SIG-M5 treated with dmso at 0.1 percent for 504 hours (cell line): ENCODE data around the gene ATF7.
"Not testable (repeated sequence)": the region's sequence is repeated elsewhere in the genome, so short reads cannot be mapped to it uniquely, and the experiment has no call there.

ENCODE experiments used
- DNase-seq: peaks from one replicate; lab custom pipeline; 2025; ENCODE audit not compliant: unreplicated experiment; lab: John Stamatoyannopoulos, UW

The ATF7 gene

DNA sequence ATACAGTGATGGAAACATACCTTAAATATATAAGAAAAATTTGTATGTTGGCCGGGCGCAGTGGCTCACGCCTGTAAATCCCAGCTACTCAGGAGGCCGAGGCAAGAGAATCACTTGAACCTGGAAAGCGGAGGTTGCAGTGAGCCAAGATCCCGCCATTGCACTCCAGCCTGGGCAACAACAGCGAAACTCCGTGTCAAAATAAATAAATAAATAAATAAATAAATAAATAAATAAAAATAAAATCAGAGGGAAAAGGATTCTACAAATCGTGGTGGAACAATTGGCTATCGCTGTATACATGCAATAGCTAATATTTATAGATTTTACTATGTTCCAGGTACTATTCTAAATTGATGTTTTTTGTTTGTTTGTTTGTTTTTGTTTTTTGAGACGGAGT, 1.7 kb upstream of the ATF7 start:
- no peak for DNase-seq

DNA sequence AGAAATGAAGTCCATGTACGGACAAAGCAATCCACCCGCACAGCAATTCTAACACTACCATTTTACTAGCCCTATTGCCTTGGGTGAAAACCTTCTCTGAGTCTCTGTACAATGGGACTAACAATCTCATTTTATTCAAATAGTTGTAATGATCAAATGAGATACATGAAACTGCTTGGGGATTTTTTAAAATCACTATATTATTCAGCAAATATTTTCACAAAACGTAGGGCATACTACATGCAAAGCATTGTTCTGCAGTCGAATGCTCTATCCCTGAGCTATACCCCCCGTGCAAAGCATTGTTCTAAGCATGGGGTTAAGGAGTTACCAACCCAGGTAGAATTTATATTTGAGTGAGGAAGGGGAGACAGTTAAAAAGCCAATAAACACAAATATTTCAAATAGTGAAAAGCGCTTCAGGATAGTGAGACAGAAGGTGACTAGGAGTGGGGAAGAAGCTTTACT, 554 bp upstream of the ATF7 start:
- DNase-seq, result no peak

DNA sequence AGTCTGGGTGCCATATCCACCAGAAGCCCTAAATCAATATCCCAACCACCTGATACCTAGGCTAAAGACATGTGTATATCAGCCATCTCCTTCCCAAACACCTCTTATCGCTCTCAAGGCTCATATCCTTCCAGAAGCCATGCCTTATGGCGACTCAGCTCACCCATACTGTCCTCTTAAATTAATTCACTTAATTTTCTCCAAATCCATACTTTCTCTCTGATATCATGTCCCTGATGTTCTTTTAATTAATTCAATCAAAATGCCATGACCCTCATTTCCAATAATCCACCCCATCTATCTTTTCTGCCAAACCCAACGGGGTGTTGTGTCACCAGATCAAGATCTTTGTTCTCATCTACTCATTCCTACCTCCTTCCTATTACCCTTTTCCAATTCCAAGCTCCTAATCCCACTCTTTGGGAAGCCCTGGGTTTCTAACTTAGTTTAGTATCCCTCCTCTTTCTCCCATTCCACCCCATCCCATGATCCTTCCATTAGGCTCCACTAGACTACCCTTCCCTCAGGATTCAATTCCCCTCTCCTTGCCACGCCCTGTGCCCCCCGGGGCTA, 723 bp downstream of the ATF7 start:
- DNase-seq, result no peak

DNA sequence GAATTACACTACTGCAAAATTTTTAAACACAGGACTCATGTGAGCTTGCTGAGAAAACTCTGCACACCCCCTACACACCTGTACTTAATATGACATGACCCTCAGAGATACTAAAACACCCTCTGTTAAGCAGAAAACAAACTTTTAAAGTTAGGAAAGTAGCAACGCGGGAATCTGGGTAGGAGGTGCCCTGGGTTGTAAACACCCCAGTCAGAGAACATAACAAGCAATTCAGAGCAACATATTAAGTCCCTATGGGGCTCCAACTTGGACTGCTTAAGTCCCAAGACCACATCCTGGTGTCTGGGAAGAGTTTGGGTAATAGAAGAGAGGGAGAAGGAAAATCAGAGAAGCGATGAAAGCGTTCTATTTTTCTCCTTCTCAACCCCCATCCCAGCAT, 1.2 kb downstream of the ATF7 start:
- no peak for DNase-seq

DNA sequence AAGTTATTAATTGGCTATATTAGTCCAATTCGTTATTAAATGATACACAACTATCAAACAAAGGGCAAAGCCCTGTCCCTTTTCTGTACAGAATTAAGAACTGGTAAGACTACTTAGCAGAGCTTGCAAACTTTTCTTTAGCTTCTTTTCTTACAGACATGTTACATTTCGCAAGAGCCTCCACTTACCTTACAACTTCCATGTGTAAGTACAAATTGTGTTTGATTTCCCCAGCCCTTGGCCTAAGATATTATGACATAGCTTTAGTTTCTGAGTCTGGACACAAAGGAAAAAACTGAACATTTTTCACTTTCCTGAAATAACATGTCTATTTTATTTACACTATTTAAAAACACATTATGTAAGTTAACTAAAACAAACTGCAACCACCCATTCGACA, 1.7 kb downstream of the ATF7 start:
- DNase-seq, result peak; percentile 51

DNA sequence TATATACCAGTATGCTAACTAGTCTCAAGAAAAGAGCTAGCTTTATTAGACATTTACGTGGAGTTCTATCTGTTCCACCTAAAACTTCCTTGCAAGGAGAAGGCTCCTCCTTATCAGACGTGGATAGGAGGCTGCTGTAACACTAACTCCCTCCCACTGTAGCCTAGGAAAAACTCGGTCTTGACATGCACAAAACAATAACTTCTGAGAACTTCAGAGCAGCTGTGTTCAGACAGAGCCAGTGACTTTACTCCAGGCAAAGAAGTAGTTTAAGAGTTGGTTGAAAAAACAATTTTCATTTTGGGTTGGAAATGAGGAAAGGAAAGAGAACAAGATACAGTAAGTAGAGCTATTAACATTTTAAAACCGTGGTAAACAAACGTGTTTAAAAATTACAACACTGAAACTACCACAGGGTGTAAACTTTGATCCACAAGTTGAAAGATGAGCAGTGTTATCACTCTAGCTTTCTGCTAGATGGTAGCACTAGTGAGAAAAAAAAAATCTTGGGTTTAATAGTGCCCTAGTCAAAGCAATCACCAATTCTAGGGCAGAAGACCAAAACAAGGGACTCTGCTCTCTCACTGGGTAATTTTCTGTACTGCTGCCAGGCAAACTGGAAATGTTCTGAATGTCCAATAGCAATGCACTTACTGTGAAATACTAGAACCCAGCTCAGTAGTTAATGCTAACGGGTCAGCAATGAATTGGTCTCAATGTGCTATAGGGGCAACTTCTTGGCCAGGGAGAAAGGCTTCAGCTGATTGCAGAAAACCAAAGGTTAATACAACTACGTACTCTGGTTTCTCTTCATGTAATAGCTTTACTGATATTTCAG, 2.4 kb downstream of the ATF7 start:
- DNase-seq, result no peak

DNA sequence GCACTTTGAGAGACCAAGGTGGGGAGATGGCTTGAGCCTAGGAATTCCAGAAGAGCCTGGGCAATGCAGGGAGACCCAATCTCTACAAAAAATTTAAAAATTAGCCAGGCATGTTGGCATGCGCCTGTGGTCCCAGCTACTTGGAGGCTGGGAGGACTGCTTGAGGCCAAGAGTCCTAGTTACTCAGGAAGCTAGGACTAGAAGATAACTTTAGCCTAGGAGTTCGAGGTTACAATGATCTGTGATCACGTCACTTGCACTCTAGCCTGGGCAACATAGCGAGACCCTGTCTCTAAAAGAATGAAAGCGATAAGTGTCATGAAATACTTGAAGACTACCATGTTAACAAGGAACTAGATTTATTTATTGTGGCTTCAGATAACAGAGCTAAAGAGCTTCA, 3.5 kb downstream of the ATF7 start:
- DNase-seq, result no peak

DNA sequence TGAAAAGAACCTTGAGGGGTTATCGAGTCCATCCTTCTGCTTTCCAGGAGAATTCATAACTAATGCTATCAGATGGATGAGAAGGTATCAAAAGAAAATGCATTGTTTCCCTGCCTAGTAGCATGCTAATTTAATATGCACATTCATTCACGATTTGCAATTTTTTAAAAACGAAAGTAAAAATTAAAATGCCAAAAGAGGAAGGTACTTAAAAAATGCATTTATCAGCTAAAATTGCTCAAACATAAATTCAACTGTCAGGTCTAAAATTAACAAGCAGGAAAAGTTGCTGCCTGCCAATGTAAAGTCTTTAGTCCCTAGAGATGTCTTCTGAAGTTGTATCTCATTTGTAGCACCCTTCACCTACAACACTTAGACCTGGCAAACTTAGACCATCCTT, 7.9 kb downstream of the ATF7 start:
- DNase-seq, result peak; percentile 78

DNA sequence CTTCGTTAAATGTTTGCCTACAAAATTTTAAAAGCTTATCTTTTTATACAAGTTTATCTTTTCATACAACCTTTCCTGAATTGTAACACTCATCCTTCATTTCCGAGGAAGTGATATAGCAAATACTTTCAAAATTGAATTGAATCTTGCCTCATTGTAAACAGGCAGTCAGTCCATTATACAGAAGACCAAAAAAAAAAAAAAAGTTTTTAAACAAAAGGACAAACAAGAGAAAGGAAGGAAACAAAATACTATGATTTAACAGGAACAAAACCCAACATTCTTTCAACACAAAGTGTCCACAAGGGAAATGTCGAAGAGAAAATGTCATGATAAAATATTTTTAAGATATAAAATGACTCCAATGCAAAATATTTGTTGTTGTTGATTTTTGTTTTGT, 8.5 kb downstream of the ATF7 start:
- DNase-seq, result no peak

DNA sequence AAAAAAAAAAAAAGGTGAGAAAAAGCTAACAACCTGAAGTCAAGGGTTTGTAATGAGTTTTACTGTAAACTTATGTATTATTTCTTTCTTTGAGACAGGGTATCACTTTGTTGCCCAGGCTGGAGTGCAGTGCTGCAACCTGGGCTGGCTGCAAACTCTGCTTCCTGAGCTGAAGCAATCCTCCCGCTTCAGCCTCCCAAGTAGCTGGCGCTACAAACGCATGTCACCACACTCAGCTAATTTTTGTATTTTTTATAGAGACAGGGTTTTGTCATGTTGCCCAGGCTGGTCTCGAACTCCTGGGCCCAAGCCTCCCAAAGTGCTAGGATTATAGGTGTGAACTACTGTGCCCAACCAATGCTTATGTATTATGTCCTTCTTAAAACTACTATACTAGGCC, 9.2 kb downstream of the ATF7 start:
- DNase-seq, result no peak

DNA sequence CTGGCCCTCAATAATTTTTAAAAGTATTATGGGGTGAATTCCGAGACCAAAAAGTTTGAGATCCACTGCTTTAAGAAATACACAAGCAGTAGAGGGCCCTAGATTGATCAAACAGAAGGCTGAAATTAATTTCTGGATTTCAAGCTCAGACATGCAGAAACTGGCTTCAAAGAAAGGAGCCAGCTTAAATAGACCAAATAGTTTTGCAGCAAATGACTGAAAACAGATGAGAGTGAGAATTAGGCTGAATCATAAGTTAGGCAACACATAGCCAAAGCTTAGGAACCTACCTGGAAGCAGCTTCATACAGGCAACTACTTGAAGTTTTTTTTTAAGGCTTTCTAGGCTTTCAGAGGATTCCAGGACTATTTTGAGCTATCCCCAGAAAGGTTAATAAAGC, 12.4 kb downstream of the ATF7 start:
- no peak for DNase-seq

DNA sequence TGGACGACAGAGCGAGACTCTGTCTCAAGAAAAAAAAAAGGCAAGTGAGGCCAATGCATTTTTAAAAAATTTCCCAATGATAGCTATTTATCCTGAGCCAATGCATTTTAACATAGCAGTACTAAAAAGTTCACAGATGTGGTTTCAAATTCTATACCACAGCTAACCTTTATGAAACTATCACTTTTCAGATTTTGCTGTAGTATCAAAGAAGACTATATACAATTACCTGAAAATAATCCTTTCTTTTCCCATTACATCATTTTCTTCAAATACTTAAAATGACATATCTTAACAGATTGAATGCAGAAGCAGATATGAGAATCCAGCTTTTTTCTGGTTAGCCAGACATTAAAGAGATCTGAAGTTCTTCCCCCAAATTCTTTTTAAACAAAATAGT, 13.2 kb downstream of the ATF7 start:
- no peak for DNase-seq

DNA sequence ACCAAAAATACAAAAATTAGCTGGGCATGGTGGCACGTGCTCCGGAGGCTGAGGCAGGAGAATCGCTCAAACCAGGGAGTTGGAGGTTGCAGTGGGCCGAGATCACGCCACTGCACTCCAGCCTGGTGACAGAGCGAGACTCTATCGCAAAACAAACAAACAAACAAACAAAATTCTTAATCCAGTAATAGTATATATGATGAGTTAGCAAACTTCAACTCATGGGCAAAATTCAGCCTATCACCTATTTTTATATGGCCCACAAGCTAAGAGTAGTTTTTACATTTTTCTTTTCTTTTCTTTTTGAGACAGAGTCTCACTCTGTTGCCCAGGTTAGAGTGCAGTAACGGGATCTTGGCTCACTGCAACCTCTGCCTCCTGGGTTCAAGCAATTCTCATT, 14.9 kb downstream of the ATF7 start:
- DNase-seq, result no peak

DNA sequence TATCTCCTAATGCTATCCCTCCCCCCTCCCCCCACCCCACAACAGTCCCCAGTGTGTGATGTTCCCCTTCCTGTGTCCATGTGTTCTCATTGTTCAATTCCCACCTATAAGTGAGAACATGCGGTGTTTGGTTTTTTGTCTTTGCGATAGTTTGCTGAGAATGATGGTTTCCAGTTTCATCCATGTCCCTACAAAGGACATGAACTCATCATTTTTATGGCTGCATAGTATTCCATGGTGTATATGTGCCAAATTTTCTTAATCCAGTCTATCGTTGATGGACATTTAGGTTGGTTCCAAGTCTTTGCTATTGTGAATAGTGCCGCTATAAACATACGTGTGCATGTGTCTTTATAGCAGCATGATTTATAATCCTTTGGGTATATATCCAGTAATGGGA, 19.5 kb downstream of the ATF7 start:
- DNase-seq, result not testable (repeated sequence)

DNA sequence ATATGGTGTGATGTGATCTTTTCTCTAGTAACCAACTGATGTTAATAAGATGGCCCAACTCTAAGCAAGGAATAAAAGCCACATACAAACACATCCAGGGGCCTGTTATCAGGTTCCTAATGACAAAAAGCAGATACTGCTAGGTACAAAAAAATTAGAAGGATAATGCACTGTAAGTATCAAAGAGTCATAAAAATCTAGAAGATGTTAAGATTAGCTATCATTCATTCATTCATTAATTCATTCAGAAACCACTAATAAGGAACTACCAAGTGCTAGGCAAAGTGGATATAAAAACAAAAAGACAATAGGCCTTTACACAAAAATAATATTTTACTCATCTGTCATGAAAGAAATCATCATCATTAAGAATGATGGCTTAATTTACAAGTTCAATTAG, 21.6 kb downstream of the ATF7 start:
- DNase-seq, result no peak

DNA sequence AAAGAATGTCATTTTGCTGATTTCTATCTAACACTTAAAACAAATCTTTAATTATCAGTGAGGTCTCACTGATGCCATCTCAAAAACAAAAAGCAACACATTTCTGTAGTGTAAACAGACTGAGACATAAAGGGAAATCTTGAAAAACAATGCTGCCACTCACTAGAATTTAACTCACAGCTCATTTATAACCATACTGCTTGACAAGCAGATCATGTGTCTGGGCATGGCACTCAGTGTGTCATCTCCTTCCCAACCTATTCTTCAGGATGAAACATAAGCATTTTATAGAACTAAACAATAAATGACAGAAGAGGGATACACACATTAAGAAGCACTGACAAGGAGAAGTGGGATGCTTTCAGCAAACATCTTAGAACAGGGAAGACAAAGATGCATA, 22.4 kb downstream of the ATF7 start:
- DNase-seq, result no peak

DNA sequence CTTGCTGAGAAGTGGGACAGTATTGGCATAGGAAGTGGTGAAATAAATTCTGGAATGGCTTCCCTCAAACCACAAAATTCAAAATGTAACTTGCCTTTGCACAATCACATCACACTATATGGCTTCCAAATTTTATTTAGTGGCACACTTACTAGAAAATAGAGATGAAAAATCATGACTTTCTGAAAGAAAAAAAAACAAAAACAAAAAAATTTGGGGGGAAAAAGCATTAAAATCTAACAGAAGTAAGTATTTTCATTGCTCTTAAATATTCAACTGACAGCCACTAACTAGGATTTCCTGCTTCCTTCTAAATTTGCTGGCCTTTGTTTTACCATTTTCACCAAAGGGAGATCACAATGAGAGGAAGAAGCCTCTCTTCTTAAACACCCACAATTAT, 23.0 kb downstream of the ATF7 start:
- no peak for DNase-seq

DNA sequence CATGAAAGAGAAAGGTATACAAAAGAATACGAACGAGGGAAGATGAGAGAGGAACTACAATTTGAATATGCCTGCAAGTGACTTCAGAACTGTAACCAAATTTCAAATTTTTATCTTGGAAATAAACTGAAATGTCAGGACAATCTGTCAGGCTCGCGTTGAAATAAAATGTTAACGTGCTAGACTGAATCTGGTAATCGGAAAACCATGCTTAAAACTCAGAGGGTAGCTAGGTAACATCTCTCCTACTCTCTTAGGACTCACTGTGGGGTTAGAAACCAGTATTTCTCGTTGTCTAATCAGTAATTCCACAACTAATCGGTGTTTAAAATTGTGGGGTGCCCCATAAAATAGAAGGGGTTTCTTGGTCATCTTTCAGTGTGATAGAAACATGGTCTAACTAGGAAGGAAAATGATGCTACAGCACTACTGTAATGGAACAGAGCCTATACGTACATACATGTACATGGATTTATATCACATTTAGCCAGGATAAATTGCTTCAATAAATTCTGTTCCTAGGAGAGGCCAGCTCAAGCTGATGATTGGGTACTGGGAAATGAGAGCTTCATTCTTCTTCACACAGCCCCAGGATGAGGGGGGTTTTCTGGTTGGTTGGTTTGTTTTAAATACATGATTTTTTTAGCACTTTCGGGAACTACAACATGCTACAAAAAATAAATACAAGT, 23.9 kb downstream of the ATF7 start:
- DNase-seq, result no peak

DNA sequence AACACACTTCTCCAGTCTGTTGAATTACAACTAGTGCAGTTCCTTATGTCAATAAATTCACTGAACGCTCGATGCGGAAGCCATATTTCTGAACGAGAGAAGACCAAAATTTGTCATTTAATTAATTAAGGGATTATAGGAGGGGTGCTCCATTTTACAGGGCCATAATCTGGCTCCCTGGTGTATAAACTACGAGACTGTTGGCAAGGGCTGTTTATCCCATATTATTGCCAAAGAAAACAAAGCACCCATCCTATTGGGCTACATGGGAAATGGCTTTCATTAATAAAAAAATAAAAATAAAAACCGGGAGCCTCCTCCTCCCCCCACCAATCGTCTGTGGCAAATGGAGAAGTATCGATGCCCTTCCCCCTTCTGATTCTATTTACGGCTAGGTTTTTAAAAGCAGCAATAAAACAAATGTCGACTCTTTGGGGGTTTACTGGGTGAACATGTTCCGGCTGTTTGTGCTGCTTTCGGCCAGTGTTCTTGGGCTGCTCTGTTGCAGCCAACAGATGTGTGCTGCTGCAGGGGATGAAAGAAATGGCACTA, 24.8 kb downstream of the ATF7 start:
- DNase-seq, result peak; percentile 16

DNA sequence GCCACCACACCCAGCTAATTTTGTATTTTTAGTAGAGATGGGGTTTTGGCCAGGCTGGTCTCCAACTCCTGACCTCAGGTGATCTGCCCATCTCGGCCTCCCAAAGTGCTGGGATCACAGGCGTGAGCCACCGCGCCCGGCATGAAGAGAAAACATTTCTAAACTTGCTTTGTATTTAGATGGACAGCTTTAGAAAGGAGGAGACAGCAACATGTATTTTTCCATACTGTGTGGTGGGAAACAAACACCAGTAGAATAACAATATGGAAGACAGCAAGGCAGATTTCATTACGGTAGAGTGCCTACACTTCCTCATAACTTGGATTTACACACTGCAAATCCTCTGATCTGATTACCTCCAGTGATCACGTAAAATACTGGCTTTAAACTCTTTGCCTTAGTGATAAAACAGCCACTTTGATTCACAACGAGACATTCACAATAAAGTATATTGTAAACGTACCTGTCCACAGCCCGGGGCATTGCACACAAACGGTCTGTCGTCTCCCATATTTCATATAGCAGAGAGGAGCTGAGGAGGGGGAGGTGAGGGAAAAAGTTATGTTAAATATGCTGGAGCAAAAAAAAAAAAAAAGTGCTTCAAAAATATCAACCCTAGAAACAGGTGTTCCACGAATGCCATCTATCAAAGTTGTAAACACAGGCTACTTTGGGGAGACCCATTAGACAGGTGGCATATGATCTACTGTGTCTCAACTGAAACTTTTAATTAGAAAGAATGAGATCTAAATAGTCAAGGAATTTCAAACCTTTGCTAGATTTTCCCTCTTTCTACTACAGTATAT, 25.5 kb downstream of the ATF7 start:
- no peak for DNase-seq

DNA sequence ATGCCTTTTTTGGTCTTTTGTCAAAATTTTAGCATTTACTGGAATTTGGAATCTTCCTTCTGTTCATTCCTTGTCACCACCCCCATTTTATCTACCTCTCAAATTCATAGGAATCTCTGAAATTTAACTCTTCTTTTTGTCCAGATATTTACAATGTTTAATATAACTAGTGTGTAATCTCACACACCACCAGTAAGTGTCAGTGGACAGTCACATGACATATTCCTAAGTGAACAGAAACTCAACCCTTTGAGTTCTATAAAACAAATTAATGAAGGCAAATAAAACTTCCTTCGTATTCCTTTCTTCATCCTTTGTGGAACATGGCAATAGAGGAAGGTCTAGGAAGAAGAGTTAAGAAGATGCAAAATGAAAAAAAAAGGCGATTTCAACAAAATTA, 26.6 kb downstream of the ATF7 start:
- no peak for DNase-seq
